Activated naive CD4-positive, alpha-beta T cell treated with anti-CD3 and anti-CD28 coated beads, Interleukin-2, amount 10 ng/mL, durations not matched to agents 7 days and 5 days (primary cell): ENCODE measurements around the gene DDIAS.
"Not testable (repeated sequence)": the region's sequence is repeated elsewhere in the genome, so short reads cannot be mapped to it uniquely, and the experiment has no call there.

ENCODE experiments used
- CTCF ChIA-PET: fragments of 350-600 bp; sonication (Branson Sonifier 250); formaldehyde crosslinking; loops from one replicate; lab custom pipeline; 2021; ENCODE audit warnings: antibody characterized with exemption; lab: Charles Lee
- DNase-seq: peaks from one replicate; pipeline ENCODE4 v3.0.0-alpha.2; 2020
- H3K27ac Mint-ChIP-seq: one replicate; pipeline ENCODE4 v1.8.0; 2021; ENCODE audit warnings: mild to moderate bottlenecking, moderate library complexity, mixed read lengths
- H3K27me3 Mint-ChIP-seq: one replicate; pipeline ENCODE4 v1.8.0; 2021; ENCODE audit warnings: mild to moderate bottlenecking, mixed read lengths
- H3K36me3 Mint-ChIP-seq: one replicate; pipeline ENCODE4 v1.8.0; 2021; ENCODE audit warnings: mixed read lengths
- H3K4me1 Mint-ChIP-seq: one replicate; pipeline ENCODE4 v1.8.0; 2021; ENCODE audit warnings: mixed read lengths
- H3K4me3 Mint-ChIP-seq: one replicate; pipeline ENCODE4 v1.8.0; 2021; ENCODE audit warnings: mild to moderate bottlenecking, moderate library complexity, mixed read lengths
- H3K9me3 Mint-ChIP-seq: one replicate; pipeline ENCODE4 v1.8.0; 2021; ENCODE audit warnings: mixed read lengths

DDIAS gene

DNA sequence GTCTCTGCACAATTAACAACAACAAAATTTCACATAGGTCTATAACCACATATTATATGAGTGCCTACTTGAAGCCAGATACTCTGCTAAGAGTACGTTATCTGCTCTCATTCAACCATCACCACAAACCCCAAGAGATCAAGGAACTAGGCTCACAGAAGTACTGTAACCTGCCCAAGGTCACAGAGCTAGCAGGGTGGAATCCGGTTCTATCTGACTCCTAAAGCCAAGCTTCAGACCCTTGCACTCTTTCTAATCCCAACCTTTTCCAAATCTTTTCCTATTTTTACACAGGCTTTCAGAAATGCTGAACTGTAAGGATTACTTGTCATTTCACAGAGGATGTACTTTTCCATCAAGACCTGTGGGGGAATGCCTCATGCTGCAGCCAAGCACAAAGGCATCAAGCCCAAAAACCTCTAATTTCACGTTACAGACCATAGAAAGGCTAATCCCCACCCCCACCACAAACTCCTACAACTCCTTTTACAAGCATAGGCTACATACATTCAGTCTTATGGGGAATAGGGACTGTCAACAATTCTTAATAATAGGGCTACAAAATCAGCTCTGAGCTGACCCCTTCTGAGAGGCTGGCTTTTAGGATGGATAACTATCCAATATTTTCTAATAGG is 2.2 kb upstream of the DDIAS start:
- CTCF ChIA-PET = interaction anchor here (1.0 to 4.2 kb wide), 2 partner anchors 32 to 36 kb away, joined by 3 to 33 read pairs; no protein-coding TSS in a partner anchor
- Mint-ChIP-seq H3K4me3 (peak overlapping the region; percentile 90), H3K27ac (peak overlapping the region; percentile 96), H3K9me3 (no peaks in the 10 kb centered on the region), H3K27me3 (no peaks in the 10 kb centered on the region), H3K4me1 (peaks cover 53% of the 10 kb centered on the region), H3K36me3 (peaks cover 2% of the 10 kb centered on the region)
- DNase-seq = peak; percentile 45

DNA sequence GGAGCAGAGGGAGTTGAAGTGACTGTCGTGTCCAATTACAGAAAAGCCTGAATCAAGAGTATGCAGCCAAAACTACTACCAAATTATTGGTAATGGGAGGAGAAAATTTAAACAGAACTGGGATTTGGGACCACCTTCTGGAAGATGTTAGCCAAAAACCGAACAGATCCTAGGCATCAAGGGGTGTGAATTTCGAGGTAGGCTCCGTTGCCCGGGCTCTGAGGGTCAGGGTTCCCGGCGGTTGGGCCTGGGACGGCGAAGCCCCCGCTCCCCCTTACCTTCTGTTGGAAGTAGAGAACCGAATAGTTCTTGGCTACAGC is 1.6 kb upstream of the DDIAS start:
- Mint-ChIP-seq H3K27ac (peak overlapping the region; percentile 96), H3K4me3 (peak overlapping the region; percentile 90), H3K9me3 (no peaks in the 10 kb centered on the region), H3K4me1 (peaks cover 54% of the 10 kb centered on the region), H3K27me3 (no peaks in the 10 kb centered on the region), H3K36me3 (peaks cover 2% of the 10 kb centered on the region)
- CTCF ChIA-PET = interaction anchor here (4.2 kb wide), 1 partner anchor 32 kb away, joined by 33 read pairs; no protein-coding TSS in a partner anchor
- no peak for DNase-seq

DNA sequence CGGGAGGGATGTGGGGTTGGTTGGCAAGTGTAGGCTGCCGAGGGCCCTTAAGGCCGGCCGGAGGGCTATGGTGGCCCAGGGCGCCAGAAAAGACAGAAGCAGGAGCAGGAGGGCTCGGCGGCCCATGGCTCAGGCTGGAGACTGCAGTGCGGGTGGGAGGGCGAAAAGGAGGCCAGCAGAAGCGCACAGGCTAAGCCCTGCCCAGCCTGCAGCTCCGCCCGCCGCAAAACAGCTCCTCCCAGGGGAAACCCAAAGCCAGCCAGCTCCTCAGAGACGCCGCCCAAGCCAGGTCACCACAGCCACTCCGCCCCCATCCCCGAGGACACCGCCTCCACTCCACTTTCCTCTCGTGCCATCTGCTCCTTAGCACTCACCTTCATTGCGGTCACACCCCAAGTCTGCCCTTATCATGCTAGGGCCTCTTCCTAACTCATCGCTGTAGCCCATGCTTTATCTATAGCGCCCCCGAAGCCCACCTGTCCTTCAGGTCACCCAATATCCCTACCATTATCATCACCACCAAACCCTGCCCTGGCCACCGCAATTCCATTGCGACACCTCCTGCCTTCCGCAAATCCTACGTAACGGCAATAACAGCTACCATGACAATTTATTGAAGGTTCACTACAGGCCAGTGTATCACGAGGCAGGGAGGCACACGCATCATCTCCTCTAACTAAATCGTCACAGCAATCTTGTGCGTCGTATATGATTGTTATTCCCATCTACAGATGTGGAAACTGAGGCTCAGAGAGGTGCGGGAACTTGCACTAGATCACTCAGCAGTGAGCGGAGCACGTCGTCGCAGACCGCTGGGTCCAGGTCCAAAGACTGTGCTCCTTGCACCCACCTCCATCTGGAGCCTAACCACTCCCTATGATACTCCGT is 1.0 kb upstream of the DDIAS start, which contains the start of gene PRCP:
Gene PRCP, minus strand, starts transcription at position 154 of the 888 bp plus-strand sequence. Its CDS starts 28 bp downstream, at position 126.
- DNase-seq = peak; percentile 96
- CTCF ChIA-PET = interaction anchor here (1.7 to 4.2 kb wide), 4 partner anchors 33 to 350 kb away, joined by 5 to 33 read pairs (median 7); no protein-coding TSS in a partner anchor
- Mint-ChIP-seq H3K9me3 (no peaks in the 10 kb centered on the region), H3K27me3 (no peaks in the 10 kb centered on the region), H3K27ac (peak within 1 kb of the TSS; percentile 96), H3K36me3 (peaks cover 2% of the 10 kb centered on the region), H3K4me1 (peaks cover 51% of the 10 kb centered on the region), H3K4me3 (peak within 1 kb of the TSS; percentile 90)

DNA sequence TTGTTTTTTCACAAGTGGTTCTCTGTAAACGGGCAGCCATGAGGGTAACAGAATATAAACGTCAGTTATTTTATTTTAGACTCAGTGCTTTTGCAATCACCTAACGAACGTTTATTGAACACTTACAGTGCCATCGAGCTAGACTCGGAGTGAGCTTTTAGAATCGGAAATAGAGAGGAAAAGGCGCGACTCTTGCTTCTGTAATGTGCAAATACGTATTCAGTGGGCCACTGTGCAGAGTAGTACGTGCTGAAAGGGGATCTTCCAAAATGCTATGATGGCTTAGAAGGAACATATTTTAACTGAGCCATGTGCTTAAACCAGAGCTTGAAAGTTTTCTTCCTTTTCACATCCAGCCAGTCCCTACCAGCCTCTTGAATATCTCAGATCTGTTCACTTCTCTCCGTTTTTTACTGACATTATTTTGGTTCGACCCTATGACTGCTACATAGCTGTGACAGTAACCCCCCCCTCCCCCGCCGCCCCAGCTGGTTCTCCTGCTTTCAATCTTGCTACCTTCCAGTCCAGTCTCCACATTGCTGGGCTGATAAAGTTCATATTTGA is 468 bp downstream of the DDIAS start:
- Mint-ChIP-seq H3K36me3 (peaks cover 2% of the 10 kb centered on the region), H3K9me3 (no peaks in the 10 kb centered on the region), H3K4me1 (peaks cover 54% of the 10 kb centered on the region), H3K27ac (peak overlapping the region; percentile 96), H3K27me3 (no peaks in the 10 kb centered on the region), H3K4me3 (peak overlapping the region; percentile 90)
- DNase-seq = no peak
- CTCF ChIA-PET = interaction anchor here (0.8 to 4.2 kb wide), 8 partner anchors 35 to 348 kb away, joined by 3 to 33 read pairs (median 4); partner anchors contain the start of gene RAB30

DNA sequence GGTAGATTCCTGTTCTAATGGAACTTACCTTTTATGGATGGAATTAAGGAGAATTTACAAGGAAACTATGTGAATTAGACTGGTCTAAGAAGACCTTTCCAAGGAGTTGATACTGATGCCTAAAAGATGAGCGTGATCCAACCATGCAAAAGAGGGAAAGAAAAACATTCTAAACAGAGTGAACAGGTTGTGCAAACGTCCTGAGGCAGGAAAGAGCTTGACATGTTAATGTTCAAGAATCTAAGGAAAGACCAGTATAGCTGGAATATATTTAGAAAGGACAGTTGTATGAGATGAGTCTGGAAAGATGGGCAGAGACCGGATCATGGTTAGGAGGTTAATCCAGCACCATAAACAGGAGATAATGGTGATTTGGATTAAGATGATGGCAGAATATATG is 1.3 kb downstream of the DDIAS start:
- peak overlapping the region; percentile 90 for H3K4me3 Mint-ChIP-seq
- no peak overlapping the region for H3K27ac Mint-ChIP-seq
- DNase-seq = no peak
- no peaks in the 10 kb centered on the region for H3K27me3 Mint-ChIP-seq
- H3K9me3 Mint-ChIP-seq = no peaks in the 10 kb centered on the region
- peaks cover 54% of the 10 kb centered on the region for H3K4me1 Mint-ChIP-seq
- H3K36me3 Mint-ChIP-seq = peaks cover 2% of the 10 kb centered on the region
- CTCF ChIA-PET = interaction anchor here (0.6 to 2.2 kb wide), 5 partner anchors 35 to 348 kb away, joined by 3 to 7 read pairs (median 4); partner anchors contain the start of gene RAB30

DNA sequence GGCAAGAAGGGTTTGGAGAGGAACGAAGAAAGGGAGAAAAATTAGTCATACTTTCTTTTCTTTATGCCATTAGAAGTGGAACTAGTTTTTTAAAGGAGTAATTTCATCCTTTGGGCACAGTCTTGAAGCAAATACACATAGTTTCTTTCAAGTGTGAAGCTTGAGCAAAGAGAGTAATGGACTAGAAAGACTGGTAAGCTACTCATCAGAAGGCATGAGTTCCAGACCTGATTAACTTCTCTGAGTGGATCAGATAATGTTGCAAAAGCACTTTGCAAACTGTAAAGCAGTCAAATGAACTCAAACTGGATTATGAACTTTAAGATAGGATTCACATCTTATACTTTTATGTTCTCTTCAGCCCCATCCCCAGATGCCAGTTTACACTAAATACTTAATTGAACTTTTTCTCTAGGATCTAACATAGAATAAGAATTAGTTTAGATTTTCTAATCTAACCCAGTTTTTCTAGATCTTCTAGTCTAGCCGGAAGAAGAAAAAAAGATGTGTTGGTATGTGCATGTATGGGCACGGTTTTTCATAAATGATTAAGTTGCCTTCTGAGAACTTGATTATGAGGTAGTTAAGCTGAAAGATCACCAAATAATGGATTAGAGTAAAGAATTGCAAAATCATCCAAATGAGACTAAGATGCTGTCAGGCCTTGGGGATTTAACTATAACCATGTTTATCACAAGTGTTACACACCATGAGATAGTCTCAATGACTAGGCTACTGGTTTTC is 2.5 kb downstream of the DDIAS start:
- CTCF ChIA-PET = interaction anchor here (0.9 to 1.5 kb wide), 6 partner anchors 16 to 347 kb away, joined by 3 to 9 read pairs (median 4); no protein-coding TSS in a partner anchor
- Mint-ChIP-seq H3K4me1 (peaks cover 56% of the 10 kb centered on the region), H3K27ac (no peak overlapping the region), H3K4me3 (no peak overlapping the region), H3K27me3 (no peaks in the 10 kb centered on the region), H3K36me3 (peaks cover 2% of the 10 kb centered on the region), H3K9me3 (no peaks in the 10 kb centered on the region)
- DNase-seq = no peak

DNA sequence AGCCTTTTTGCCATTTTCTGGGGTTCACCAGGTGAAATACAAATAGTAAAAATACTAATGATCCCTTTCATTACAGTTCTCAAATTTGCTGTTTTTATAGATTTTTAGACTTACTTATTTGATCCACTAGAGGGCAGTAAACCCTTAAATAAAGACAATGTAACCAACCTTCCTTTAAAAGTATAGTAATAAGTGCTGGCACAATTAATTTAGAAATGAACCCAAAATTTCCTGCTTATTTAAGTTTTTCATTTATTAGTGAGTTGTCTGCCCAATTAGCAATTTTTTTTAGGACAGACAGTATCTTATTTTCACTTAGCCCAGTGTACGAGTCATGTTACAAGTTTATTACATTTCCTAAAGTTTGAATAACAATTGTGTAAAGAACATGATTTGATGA is 4.7 kb downstream of the DDIAS start:
- no peak overlapping the region for H3K27ac Mint-ChIP-seq
- no peak overlapping the region for H3K4me3 Mint-ChIP-seq
- peaks cover 60% of the 10 kb centered on the region for H3K4me1 Mint-ChIP-seq
- CTCF ChIA-PET = interaction anchor here (0.9 to 1.2 kb wide), 2 partner anchors 83 to 84 kb away, joined by 3 to 4 read pairs; no protein-coding TSS in a partner anchor
- no peaks in the 10 kb centered on the region for H3K27me3 Mint-ChIP-seq
- DNase-seq = no peak
- H3K36me3 Mint-ChIP-seq = peaks cover 8% of the 10 kb centered on the region
- no peaks in the 10 kb centered on the region for H3K9me3 Mint-ChIP-seq

DNA sequence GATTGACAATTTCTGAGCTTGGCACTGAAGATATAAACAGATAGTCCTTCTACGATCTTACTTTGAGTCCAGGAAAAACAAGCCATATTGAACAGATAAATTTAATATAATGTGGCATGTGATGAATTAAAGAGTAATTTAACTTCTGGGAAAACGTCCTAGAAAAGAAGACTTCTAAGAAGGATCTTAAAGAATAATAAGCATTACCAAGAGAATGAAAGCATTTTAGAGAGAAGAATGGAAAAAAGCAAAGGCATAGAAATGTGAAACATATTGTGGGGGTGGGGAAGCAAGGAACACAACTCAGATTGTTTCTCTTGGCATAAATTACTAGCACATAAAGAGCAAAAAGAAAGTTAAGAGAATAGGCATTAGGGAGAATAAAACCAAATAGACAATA is 5.4 kb downstream of the DDIAS start:
- H3K36me3 Mint-ChIP-seq = peaks cover 15% of the 10 kb centered on the region
- no peak for DNase-seq
- no peaks in the 10 kb centered on the region for H3K27me3 Mint-ChIP-seq
- H3K9me3 Mint-ChIP-seq = peaks cover 5% of the 10 kb centered on the region
- H3K27ac Mint-ChIP-seq = no peak overlapping the region
- CTCF ChIA-PET = interaction anchor here (0.6 to 1.2 kb wide), 3 partner anchors 83 to 344 kb away, joined by 3 to 4 read pairs (median 3); no protein-coding TSS in a partner anchor
- H3K4me1 Mint-ChIP-seq = peaks cover 63% of the 10 kb centered on the region
- H3K4me3 Mint-ChIP-seq = no peak overlapping the region

DNA sequence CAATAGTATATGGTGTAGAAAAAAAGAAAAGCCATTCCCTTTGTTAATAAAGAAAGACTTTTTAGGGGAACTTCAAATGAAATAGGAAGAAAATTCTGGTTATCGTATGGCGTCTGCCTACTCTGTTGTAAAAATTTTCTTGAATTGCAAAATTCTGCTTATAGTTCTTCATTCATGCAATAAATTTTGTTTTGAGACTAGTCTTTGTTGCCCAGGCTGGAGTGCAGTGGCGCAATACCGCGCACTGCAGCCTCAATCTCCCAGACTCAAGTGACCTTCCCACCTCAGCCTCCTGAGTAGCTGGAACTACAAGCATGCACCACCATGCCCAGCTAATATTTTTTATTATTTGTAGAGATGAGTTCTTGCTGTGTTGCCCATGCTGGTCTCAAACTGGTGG is 5.8 kb downstream of the DDIAS start:
- Mint-ChIP-seq H3K27me3 (no peaks in the 10 kb centered on the region), H3K9me3 (peaks cover 5% of the 10 kb centered on the region), H3K27ac (no peak overlapping the region), H3K4me1 (peaks cover 58% of the 10 kb centered on the region), H3K36me3 (peaks cover 17% of the 10 kb centered on the region), H3K4me3 (no peak overlapping the region)
- CTCF ChIA-PET = interaction anchor here (0.6 to 1.4 kb wide), 5 partner anchors 12 to 344 kb away, joined by 3 to 6 read pairs (median 4); no protein-coding TSS in a partner anchor
- no peak for DNase-seq

DNA sequence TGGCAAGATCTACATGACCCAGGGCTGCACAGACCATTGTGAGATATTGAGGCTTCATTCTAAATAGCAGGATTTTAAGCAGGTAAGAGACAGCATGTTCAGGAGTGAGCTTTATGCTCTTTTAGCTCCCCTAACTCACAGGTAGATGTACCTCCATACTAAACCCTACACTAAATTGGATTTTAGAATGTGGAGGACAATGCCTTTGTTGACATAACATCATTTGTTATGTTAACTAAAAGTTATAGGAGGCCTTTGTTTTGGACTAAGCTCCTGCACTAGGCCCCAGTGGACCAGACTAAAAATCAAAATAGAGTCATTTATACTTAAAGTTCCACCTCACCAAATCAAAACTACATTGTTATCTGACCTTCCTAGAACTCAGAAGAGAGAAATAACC is 6.8 kb downstream of the DDIAS start:
- DNase-seq = no peak
- H3K4me3 Mint-ChIP-seq = no peak overlapping the region
- H3K27me3 Mint-ChIP-seq = no peaks in the 10 kb centered on the region
- peaks cover 23% of the 10 kb centered on the region for H3K36me3 Mint-ChIP-seq
- CTCF ChIA-PET = interaction anchor here (1.0 to 1.4 kb wide), 3 partner anchors 11 to 341 kb away, joined by 5 to 6 read pairs (median 5); no protein-coding TSS in a partner anchor
- H3K9me3 Mint-ChIP-seq = peaks cover 5% of the 10 kb centered on the region
- H3K27ac Mint-ChIP-seq = no peak overlapping the region
- peaks cover 52% of the 10 kb centered on the region for H3K4me1 Mint-ChIP-seq

DNA sequence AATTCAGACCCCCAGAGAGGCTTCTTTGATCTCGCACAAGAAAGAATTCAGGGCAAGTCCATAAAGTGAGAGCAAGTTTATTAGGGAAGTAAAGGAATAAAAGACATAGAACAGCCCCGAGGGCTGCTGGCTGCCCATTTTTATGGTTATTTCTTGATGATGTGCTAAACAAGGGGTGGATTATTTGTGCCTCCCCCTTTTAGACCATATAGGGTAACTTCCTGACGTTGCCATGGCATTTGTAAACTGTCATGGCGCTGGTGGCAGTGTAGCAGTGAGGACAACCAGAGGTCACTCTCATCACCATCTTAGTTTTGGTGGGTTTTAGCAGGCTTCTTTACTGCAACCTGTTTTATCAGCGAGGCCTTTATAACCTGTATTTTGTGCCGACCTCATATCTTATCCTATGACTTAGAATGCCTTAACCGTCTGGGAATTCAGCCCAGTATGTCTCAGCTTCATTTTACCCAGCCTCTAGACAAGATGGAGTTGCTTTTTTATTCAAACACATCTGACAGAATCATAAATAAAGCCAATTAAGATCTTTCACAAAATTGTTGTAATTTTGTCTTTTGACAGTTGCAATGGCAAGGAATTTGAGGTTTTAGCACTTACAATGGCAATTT is 7.6 kb downstream of the DDIAS start:
- H3K4me1 Mint-ChIP-seq = peaks cover 45% of the 10 kb centered on the region
- no peaks in the 10 kb centered on the region for H3K27me3 Mint-ChIP-seq
- CTCF ChIA-PET = no interaction called here
- H3K4me3 Mint-ChIP-seq = no peak overlapping the region
- H3K9me3 Mint-ChIP-seq = peaks cover 5% of the 10 kb centered on the region
- no peak overlapping the region for H3K27ac Mint-ChIP-seq
- no peak for DNase-seq
- H3K36me3 Mint-ChIP-seq = peaks cover 22% of the 10 kb centered on the region

DNA sequence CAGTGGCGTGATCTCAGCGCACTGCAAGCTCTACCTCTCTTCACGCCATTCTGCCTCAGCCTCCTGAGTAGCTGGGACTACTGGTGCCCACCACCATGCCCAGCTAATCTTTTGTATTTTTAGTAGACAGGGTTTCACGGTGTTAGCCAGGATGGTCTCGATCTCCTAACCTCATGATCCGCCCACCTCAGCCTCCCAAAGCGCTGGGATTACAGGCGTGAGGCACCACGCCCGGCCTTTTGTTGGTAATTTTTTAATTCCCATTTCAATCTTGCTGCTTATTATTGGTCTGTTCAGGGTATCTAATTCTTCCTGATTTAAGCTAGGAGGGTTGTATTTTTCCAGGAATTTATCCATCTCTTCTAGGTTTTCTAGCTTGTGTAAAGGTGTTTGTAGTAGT is 18.2 kb downstream of the DDIAS start:
- not testable (repeated sequence) for H3K27me3 Mint-ChIP-seq, DNase-seq
- H3K4me1 Mint-ChIP-seq = peaks cover 55% of the 10 kb centered on the region
- H3K36me3 Mint-ChIP-seq = peaks cover 68% of the 10 kb centered on the region
- H3K27ac Mint-ChIP-seq = peak overlapping the region; percentile 92
- peaks cover 12% of the 10 kb centered on the region for H3K9me3 Mint-ChIP-seq
- CTCF ChIA-PET = interaction anchor here (1.1 to 1.8 kb wide), 5 partner anchors 8 to 39 kb away, joined by 4 to 6 read pairs (median 5); no protein-coding TSS in a partner anchor
- peak overlapping the region; percentile 57 for H3K4me3 Mint-ChIP-seq

DNA sequence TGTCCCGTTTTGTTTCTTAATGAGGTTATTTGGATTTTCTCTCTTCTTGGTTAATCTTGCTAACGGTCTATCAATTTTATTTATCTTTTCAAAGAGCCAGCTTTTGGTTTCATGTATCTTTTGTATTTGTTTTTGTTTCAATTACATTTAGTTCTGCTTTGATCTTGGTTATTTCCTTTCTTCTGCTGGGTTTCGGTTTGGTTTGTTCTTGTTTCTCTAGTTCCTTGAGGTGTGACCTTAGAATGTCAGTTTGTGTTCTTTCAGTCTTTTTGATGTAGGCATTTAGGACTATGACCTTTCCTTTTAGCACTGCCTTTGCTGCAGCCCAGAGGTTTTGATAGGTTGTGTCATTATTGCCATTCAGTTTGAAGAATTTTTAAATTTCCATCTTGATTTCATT is 18.7 kb downstream of the DDIAS start:
- peaks cover 12% of the 10 kb centered on the region for H3K9me3 Mint-ChIP-seq
- peaks cover 54% of the 10 kb centered on the region for H3K4me1 Mint-ChIP-seq
- H3K27ac Mint-ChIP-seq = peak overlapping the region; percentile 92
- peak overlapping the region; percentile 57 for H3K4me3 Mint-ChIP-seq
- H3K36me3 Mint-ChIP-seq = peaks cover 67% of the 10 kb centered on the region
- CTCF ChIA-PET = interaction anchor here (1.1 to 1.8 kb wide), 5 partner anchors 8 to 38 kb away, joined by 4 to 6 read pairs (median 5); no protein-coding TSS in a partner anchor
- peak; percentile 30 for DNase-seq
- not testable (repeated sequence) for H3K27me3 Mint-ChIP-seq
